ENCODE results near the gene RILPL1. TPM values are rescaled to one million over a fixed set of nuclear protein-coding genes. Genes with fewer than 3 reads are reported as not detected.

The RILPL1 gene
- total RNA-seq, 1 experiment from 2014 or later: 11.5 TPM

DNA sequence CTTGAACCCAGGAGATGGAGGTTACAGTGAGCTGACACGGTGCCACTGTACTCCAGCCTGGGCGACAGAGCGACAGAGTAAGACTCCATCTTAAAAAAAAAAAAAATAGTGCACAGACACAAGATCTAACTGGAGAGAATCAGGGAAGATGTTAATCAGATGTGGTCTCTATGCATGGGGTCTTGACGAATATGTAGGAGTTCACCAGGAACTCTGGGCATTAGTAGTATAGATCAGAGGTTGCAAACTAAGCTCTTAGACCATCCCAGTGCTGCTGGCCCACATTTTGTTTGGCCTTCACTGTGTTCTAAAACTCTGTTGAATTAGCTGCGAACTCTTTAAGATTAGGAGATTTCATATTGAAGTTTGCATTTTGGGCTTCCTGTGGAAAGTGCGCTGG is 43.9 kb downstream of the RILPL1 start:
- CTCF ChIA-PET: interaction anchor here (0.5 kb wide), 1 partner anchor 12 kb away, joined by 9 read pairs; no protein-coding TSS in a partner anchor
- Histone ChIP-seq H3K36me3 (ENCODE audit: low read depth) (no peaks in the 10 kb centered on the region), H3K79me2 (ENCODE audit: low read depth) (no peaks in the 10 kb centered on the region), H3K27me3 (ENCODE audit: insufficient read depth, low read depth) (no peaks in the 10 kb centered on the region), H3F3A (ENCODE audit: insufficient read depth, low read depth) (no peaks in the 10 kb centered on the region), H2AFZ (no peak overlapping the region), H3K4me1 (replicated peaks; ENCODE audit: insufficient read depth) (no peaks in the 10 kb centered on the region), H3K27ac (no peak overlapping the region), H3K4me2 (no peak overlapping the region), H3K9me2 (ENCODE audit: insufficient read depth) (no peaks in the 10 kb centered on the region), H4K20me1 (ENCODE audit: insufficient read depth) (no peaks in the 10 kb centered on the region), H3K4me3 (no peak overlapping the region), H3K9me3 (ENCODE audit: insufficient read depth, low read depth) (no peaks in the 10 kb centered on the region)
- intact Hi-C loops (cut with micrococcal nuclease; ENCODE audit: unreplicated experiment): no loop called here
- DNase-seq: no peak
- BruUV-seq (replicated peaks): no TSS peak
- POLR2A ChIA-PET (ENCODE audit: unreplicated experiment): no interaction called here
- TF ChIP-seq, protein P1, sequence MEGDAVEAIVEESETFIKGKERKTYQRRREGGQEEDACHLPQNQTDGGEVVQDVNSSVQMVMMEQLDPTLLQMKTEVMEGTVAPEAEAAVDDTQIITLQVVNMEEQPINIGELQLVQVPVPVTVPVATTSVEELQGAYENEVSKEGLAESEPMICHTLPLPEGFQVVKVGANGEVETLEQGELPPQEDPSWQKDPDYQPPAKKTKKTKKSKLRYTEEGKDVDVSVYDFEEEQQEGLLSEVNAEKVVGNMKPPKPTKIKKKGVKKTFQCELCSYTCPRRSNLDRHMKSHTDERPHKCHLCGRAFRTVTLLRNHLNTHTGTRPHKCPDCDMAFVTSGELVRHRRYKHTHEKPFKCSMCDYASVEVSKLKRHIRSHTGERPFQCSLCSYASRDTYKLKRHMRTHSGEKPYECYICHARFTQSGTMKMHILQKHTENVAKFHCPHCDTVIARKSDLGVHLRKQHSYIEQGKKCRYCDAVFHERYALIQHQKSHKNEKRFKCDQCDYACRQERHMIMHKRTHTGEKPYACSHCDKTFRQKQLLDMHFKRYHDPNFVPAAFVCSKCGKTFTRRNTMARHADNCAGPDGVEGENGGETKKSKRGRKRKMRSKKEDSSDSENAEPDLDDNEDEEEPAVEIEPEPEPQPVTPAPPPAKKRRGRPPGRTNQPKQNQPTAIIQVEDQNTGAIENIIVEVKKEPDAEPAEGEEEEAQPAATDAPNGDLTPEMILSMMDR (conservative IDR thresholded peaks at IDR 0.05): no peak
- TF ChIP-seq EZH2 (IDR thresholded peaks at IDR 0.05; ENCODE audit: low read depth): no peak

DNA sequence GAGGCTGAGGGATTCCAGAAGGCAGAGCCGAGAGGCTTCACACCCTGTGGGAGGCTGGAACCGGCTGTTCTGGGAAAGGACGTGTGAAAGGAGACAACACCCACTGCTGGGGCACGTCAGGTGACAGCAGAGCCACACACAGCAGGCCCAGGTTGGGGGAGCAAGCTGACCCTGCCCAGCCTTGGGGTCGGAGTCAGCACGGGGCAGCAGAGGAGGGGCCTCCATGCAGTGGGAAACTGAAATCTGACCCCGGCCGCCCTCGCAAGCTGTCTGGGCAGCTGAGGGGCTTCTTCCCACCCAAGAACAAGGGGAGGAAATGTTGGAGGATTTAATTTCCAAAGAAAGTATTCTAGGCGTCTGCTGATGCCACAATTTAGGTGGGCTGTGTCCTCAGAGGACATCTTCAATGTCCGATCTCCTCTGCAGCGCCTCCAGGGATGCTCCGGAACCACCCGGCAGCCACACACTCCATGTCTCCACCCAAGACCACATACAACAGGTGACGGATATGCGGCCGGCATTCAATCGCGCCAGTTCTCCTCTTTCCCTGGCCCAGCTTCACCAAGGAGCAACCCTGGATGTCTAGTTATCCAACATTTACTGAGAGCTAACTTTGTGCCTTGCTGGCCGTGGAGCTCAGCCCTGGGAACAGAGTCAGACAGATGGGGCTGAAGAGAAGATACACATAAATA is 44.8 kb downstream of the RILPL1 start:
- no peak overlapping the region for H3K4me3 ChIP-seq
- H3K9me3 ChIP-seq (ENCODE audit: insufficient read depth, low read depth): no peaks in the 10 kb centered on the region
- intact Hi-C loops (cut with micrococcal nuclease; ENCODE audit: unreplicated experiment): no loop called here
- H3K27ac ChIP-seq: no peak overlapping the region
- no peaks in the 10 kb centered on the region for H3F3A ChIP-seq (ENCODE audit: insufficient read depth, low read depth)
- H3K36me3 ChIP-seq (ENCODE audit: low read depth): no peaks in the 10 kb centered on the region
- H3K27me3 ChIP-seq (ENCODE audit: insufficient read depth, low read depth): no peaks in the 10 kb centered on the region
- no peaks in the 10 kb centered on the region for H4K20me1 ChIP-seq (ENCODE audit: insufficient read depth)
- H2AFZ ChIP-seq: no peak overlapping the region
- H3K4me2 ChIP-seq: no peak overlapping the region
- no TSS peak for BruUV-seq (replicated peaks)
- H3K79me2 ChIP-seq (ENCODE audit: low read depth): no peaks in the 10 kb centered on the region
- POLR2A ChIA-PET (ENCODE audit: unreplicated experiment): no interaction called here
- no peak for DNase-seq
- TF ChIP-seq, protein P1 (conservative IDR thresholded peaks at IDR 0.05): no peak
- no peak for TF ChIP-seq EZH2 (IDR thresholded peaks at IDR 0.05; ENCODE audit: low read depth)
- H3K4me1 ChIP-seq (replicated peaks; ENCODE audit: insufficient read depth): no peaks in the 10 kb centered on the region
- CTCF ChIA-PET: interaction anchor here (0.5 kb wide), 1 partner anchor 11 kb away, joined by 9 read pairs; no protein-coding TSS in a partner anchor
- no peaks in the 10 kb centered on the region for H3K9me2 ChIP-seq (ENCODE audit: insufficient read depth)

DNA sequence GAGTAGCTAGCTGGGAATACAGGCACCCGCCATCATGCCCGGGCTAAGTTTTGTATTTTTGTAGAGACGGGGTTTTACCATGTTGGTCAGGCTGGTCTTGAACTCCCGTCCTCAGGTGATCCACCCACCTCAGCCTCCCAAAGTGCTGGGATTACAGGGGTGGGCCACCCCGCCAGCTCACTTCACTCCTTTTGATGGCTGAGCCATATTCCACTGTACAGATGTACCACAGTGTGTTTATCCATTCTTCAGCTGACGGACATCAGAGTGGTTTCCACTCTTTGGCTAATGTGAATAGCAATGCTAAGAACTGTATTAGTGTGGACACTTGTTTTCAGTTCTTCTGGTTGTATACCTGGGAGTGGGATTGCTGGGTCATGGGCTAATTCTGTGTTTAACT is 46.1 kb downstream of the RILPL1 start:
- no peak overlapping the region for H3K4me3 ChIP-seq
- POLR2A ChIA-PET (ENCODE audit: unreplicated experiment): no interaction called here
- no peak overlapping the region for H2AFZ ChIP-seq
- H3K79me2 ChIP-seq (ENCODE audit: low read depth): no peaks in the 10 kb centered on the region
- H4K20me1 ChIP-seq (ENCODE audit: insufficient read depth): no peaks in the 10 kb centered on the region
- no TSS peak for BruUV-seq (replicated peaks)
- DNase-seq: no peak
- CTCF ChIA-PET: no interaction called here
- H3K36me3 ChIP-seq (ENCODE audit: low read depth): no peaks in the 10 kb centered on the region
- H3K9me3 ChIP-seq (ENCODE audit: insufficient read depth, low read depth): no peaks in the 10 kb centered on the region
- H3K9me2 ChIP-seq (ENCODE audit: insufficient read depth): no peaks in the 10 kb centered on the region
- intact Hi-C loops (cut with micrococcal nuclease; ENCODE audit: unreplicated experiment): no loop called here
- no peak overlapping the region for H3K27ac ChIP-seq
- H3F3A ChIP-seq (ENCODE audit: insufficient read depth, low read depth): no peaks in the 10 kb centered on the region
- no peak overlapping the region for H3K4me2 ChIP-seq
- no peaks in the 10 kb centered on the region for H3K27me3 ChIP-seq (ENCODE audit: insufficient read depth, low read depth)
- TF ChIP-seq, protein P1 (conservative IDR thresholded peaks at IDR 0.05): no peak
- TF ChIP-seq EZH2 (IDR thresholded peaks at IDR 0.05; ENCODE audit: low read depth): no peak
- H3K4me1 ChIP-seq (replicated peaks; ENCODE audit: insufficient read depth): no peaks in the 10 kb centered on the region

Measured in PC-9 (cell line).